ENCODE measurements around the gene SRPK2. TPM values are rescaled to one million over a fixed set of nuclear protein-coding genes. Genes with fewer than 3 reads are reported as not detected.

The SRPK2 gene
- total and polyA plus RNA-seq, 2 donors (not counting 1 experiment from before 2014, with no cell fraction given): 15.2 to 108 TPM

DNA sequence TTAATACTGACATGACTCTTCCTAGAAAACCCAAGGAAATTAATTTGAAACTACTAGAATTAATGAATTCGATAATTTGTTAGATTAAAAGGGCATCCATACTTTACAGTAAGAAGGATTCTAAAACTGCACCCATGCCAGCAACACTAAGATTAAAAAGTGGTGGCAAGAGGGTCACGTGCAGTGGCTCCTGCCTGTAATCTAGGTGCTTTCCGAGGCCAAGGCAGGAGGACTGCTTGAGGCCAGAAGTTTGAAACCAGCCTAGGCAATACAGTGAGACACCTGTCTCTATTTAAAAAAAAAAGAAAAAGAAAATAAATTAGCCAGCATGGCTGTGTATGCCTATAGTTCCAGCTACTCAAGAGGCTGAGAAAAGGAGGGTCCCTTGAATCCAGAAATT lies 58.2 kb downstream of the SRPK2 start:
- 100% methylated on average over 1 of the region's 3 CpGs for WGBS (ENCODE audit: insufficient coverage)
- Histone ChIP-seq H3K4me1 (ENCODE audit: control insufficient read depth in 2 of 2, insufficient read depth in 2 of 2, low read length in 2 of 2) (peaks cover 3 to 5% of the 10 kb centered on the region in 2 donors), H3K9me3 (ENCODE audit: control extremely low read depth in 1 of 3, control insufficient read depth in 2 of 3, insufficient read depth in 1 of 3, low read length in 2 of 3) (no peaks in the 10 kb centered on the region), H3K27ac (ENCODE audit: low read length in 2 of 2) (no peak overlapping the region), H3K27me3 (replicated peaks in 1 of 4; ENCODE audit: control extremely low read depth in 1 of 4, control insufficient read depth in 3 of 4, insufficient read depth in 4 of 4, low read length in 3 of 4) (no peaks in the 10 kb centered on the region), H4K20me1 (ENCODE audit: control insufficient read depth, insufficient read depth, low read length, poor library complexity, severe bottlenecking) (peaks cover 18% of the 10 kb centered on the region), H2AFZ (ENCODE audit: insufficient read depth, low read depth, low read length, poor library complexity, severe bottlenecking) (no peak overlapping the region), H3K9ac (ENCODE audit: low read length) (no peak overlapping the region), H3K4me3 (ENCODE audit: control extremely low read depth in 1 of 5, extremely low read depth in 1 of 5, insufficient read depth in 1 of 5, low read depth in 2 of 5, low read length in 4 of 5) (no peak overlapping the region), H3K4me2 (replicated peaks; ENCODE audit: low read depth, low read length, poor library complexity, severe bottlenecking) (no peak overlapping the region), H3K36me3 (replicated peaks in 1 of 2; ENCODE audit: control extremely low read depth in 1 of 2, control insufficient read depth in 1 of 2, extremely low read depth in 1 of 2, insufficient read depth in 2 of 2, low read length in 1 of 2) (no peaks in the 10 kb centered on the region), H3K79me2 (ENCODE audit: control insufficient read depth, insufficient read depth, low read length) (peaks cover 91% of the 10 kb centered on the region)
- ATAC-seq (ENCODE audit: low read depth) (no peak), DNase-seq (no peak)
- POLR2A ChIA-PET: no interaction called here
- TF ChIP-seq, protein P1, sequence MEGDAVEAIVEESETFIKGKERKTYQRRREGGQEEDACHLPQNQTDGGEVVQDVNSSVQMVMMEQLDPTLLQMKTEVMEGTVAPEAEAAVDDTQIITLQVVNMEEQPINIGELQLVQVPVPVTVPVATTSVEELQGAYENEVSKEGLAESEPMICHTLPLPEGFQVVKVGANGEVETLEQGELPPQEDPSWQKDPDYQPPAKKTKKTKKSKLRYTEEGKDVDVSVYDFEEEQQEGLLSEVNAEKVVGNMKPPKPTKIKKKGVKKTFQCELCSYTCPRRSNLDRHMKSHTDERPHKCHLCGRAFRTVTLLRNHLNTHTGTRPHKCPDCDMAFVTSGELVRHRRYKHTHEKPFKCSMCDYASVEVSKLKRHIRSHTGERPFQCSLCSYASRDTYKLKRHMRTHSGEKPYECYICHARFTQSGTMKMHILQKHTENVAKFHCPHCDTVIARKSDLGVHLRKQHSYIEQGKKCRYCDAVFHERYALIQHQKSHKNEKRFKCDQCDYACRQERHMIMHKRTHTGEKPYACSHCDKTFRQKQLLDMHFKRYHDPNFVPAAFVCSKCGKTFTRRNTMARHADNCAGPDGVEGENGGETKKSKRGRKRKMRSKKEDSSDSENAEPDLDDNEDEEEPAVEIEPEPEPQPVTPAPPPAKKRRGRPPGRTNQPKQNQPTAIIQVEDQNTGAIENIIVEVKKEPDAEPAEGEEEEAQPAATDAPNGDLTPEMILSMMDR (IDR thresholded peaks at IDR 0.05): no peak
- TF ChIP-seq EZH2 (IDR thresholded peaks at IDR 0.05; ENCODE audit: borderline replicate concordance, insufficient read depth, low read depth, low read length, poor library complexity, severe bottlenecking): no peak
- H3K9me3 Mint-ChIP-seq (ENCODE audit: insufficient read depth): no peaks in the 10 kb centered on the region
- H3K27ac Mint-ChIP-seq: no peak overlapping the region
- intact Hi-C loops (cut with micrococcal nuclease): loop anchor here (10.0 kb wide), 1 partner anchor 54 kb away; the partner anchor contains the start of gene SRPK2
- H3K27me3 Mint-ChIP-seq: no peaks in the 10 kb centered on the region
- peaks cover 41% of the 10 kb centered on the region for H3K4me1 Mint-ChIP-seq
- CTCF ChIA-PET: interaction anchor here (0.6 kb wide), 1 partner anchor 52 kb away, joined by 3 read pairs; no protein-coding TSS in a partner anchor
- H3K4me3 Mint-ChIP-seq: no peak overlapping the region

DNA sequence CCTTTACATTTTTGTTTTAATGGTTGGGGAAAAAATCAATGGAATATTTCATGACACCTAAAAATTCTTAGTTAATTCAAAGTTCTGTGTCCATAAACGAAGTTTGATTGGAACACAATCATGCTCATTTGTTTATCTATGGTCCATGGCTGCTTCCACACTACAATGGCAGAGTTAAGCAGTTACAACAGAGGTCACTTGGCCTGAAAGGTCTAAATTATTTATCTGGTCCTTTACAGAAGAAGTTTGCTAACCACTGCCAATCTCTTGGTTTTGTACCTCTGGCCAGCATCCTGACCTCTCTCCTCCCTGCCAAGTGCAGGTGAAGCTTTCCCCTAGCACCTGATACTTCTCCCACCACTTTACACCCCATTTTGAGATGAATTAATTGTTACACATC lies 61.5 kb downstream of the SRPK2 start:
- POLR2A ChIA-PET: no interaction called here
- no peak for TF ChIP-seq EZH2 (IDR thresholded peaks at IDR 0.05; ENCODE audit: borderline replicate concordance, insufficient read depth, low read depth, low read length, poor library complexity, severe bottlenecking)
- TF ChIP-seq, protein P1 (IDR thresholded peaks at IDR 0.05): no peak
- peaks cover 90% of the 10 kb centered on the region for H3K79me2 ChIP-seq (ENCODE audit: control insufficient read depth, insufficient read depth, low read length)
- H3K4me3 ChIP-seq (ENCODE audit: control extremely low read depth in 1 of 5, extremely low read depth in 1 of 5, insufficient read depth in 1 of 5, low read depth in 2 of 5, low read length in 4 of 5): no peak overlapping the region
- no peak overlapping the region for H3K27ac ChIP-seq (ENCODE audit: low read length in 2 of 2)
- DNase-seq: no peak
- no peak overlapping the region for H3K27ac Mint-ChIP-seq
- H4K20me1 ChIP-seq (ENCODE audit: control insufficient read depth, insufficient read depth, low read length, poor library complexity, severe bottlenecking): peaks cover 47% of the 10 kb centered on the region
- H3K9me3 ChIP-seq (ENCODE audit: control extremely low read depth in 1 of 3, control insufficient read depth in 2 of 3, insufficient read depth in 1 of 3, low read length in 2 of 3): no peaks in the 10 kb centered on the region
- no peaks in the 10 kb centered on the region for H3K9me3 Mint-ChIP-seq (ENCODE audit: insufficient read depth)
- no peak overlapping the region for H3K9ac ChIP-seq (ENCODE audit: low read length)
- peaks cover 54% of the 10 kb centered on the region for H3K4me1 Mint-ChIP-seq
- no peaks in the 10 kb centered on the region for H3K27me3 ChIP-seq (replicated peaks in 1 of 4; ENCODE audit: control extremely low read depth in 1 of 4, control insufficient read depth in 3 of 4, insufficient read depth in 4 of 4, low read length in 3 of 4)
- no peak overlapping the region for H3K4me3 Mint-ChIP-seq
- ATAC-seq (ENCODE audit: low read depth): no peak
- no peak overlapping the region for H3K4me2 ChIP-seq (replicated peaks; ENCODE audit: low read depth, low read length, poor library complexity, severe bottlenecking)
- intact Hi-C loops (cut with micrococcal nuclease): no loop called here
- CTCF ChIA-PET: interaction anchor here (0.7 to 0.9 kb wide), 3 partner anchors 8 to 357 kb away, joined by 3 to 5 read pairs (median 3); no protein-coding TSS in a partner anchor
- H3K4me1 ChIP-seq (ENCODE audit: control insufficient read depth in 2 of 2, insufficient read depth in 2 of 2, low read length in 2 of 2): peaks cover 10 to 12% of the 10 kb centered on the region in 2 donors
- H3K27me3 Mint-ChIP-seq: no peaks in the 10 kb centered on the region
- H3K36me3 ChIP-seq (replicated peaks in 1 of 2; ENCODE audit: control extremely low read depth in 1 of 2, control insufficient read depth in 1 of 2, extremely low read depth in 1 of 2, insufficient read depth in 2 of 2, low read length in 1 of 2): no peaks in the 10 kb centered on the region
- no peak overlapping the region for H2AFZ ChIP-seq (ENCODE audit: insufficient read depth, low read depth, low read length, poor library complexity, severe bottlenecking)
- 100% methylated on average over 1 of the region's 1 CpG for WGBS (ENCODE audit: insufficient coverage)
